GM23338 (cell line): ENCODE measurements around the gene EFEMP1. TPM values are rescaled to one million over a fixed set of nuclear protein-coding genes. Genes with fewer than 3 reads are reported as not detected.

Experiments used
- ATAC-seq: fragments of 200-7000 bp; cut with Tn5 transposase; 3 replicates; pipeline ENCODE4 v1.9.1; 2020
- DNase-seq: peaks from one replicate; pipeline ENCODE4 v3.0.0-alpha.2; 2015; ENCODE audit warnings: low spot score
- H2AFZ ChIP-seq: fragments of 200-600 bp; sonication (generic); 2 replicates; pipeline ENCODE4 v1.8.0; 2016; ENCODE audit warnings: antibody characterized with exemption, mild to moderate bottlenecking, moderate library complexity
- H3F3A ChIP-seq: fragments of 200-600 bp; sonication (generic); replicated peaks from 2 replicates; pipeline ENCODE4 v1.8.0; 2017; ENCODE audit warnings: antibody characterized with exemption, mixed run types, low read depth
- H3K27ac ChIP-seq: fragments of 200-600 bp; sonication (generic); 2 replicates; pipeline ENCODE4 v1.6.1; 2016; ENCODE audit warnings: low read depth
- H3K27me3 ChIP-seq: fragments of 200-600 bp; sonication (generic); 2 replicates; pipeline ENCODE4 v1.8.0; 2016; ENCODE audit warnings: mild to moderate bottlenecking, mixed run types, moderate library complexity; ENCODE audit not compliant: insufficient read depth
- H3K36me3 ChIP-seq: fragments of 200-600 bp; sonication (generic); 2 replicates; pipeline ENCODE4 v1.8.0; 2016; ENCODE audit warnings: mild to moderate bottlenecking; ENCODE audit not compliant: insufficient read depth
- H3K4me1 ChIP-seq: fragments of 200-600 bp; sonication (generic); 2 replicates; pipeline ENCODE4 v1.8.0; 2016; ENCODE audit warnings: mild to moderate bottlenecking, moderate library complexity; ENCODE audit not compliant: insufficient read depth
- H3K4me2 ChIP-seq: fragments of 200-600 bp; sonication (generic); 2 replicates; pipeline ENCODE4 v1.7.1; 2017; ENCODE audit warnings: mixed run types
- H3K4me3 ChIP-seq: fragments of 200-600 bp; sonication (generic); 2 replicates; pipeline ENCODE4 v1.6.1; 2016; ENCODE audit warnings: mixed run types
- H3K79me2 ChIP-seq: fragments of 200-600 bp; sonication (generic); replicated peaks from 2 replicates; pipeline ENCODE4 v1.8.0; 2017; ENCODE audit warnings: mild to moderate bottlenecking; ENCODE audit not compliant: insufficient read depth
- H3K9me2 ChIP-seq: fragments of 200-600 bp; sonication (generic); 2 replicates; pipeline ENCODE4 v1.8.0; 2017; ENCODE audit not compliant: insufficient read depth
- H4K20me1 ChIP-seq: fragments of 200-600 bp; sonication (generic); replicated peaks from 2 replicates; pipeline ENCODE4 v1.8.0; 2017; ENCODE audit warnings: mild to moderate bottlenecking; ENCODE audit not compliant: insufficient read depth
- H3K27ac Mint-ChIP-seq: 2 replicates; pipeline ENCODE4 v1.8.0; 2020; ENCODE audit warnings: inconsistent platforms, mild to moderate bottlenecking, moderate library complexity, mixed read lengths
- H3K27me3 Mint-ChIP-seq: 3 replicates; pipeline ENCODE4 v1.8.0; 2022; ENCODE audit warnings: low read depth, mild to moderate bottlenecking, moderate library complexity, mixed read lengths, inconsistent platforms; ENCODE audit not compliant: insufficient read depth, poor library complexity
- H3K36me3 Mint-ChIP-seq: 3 replicates; pipeline ENCODE4 v1.8.0; 2021; ENCODE audit warnings: low read depth, mild to moderate bottlenecking, inconsistent platforms, moderate library complexity, mixed read lengths
- H3K4me1 Mint-ChIP-seq: 3 replicates; pipeline ENCODE4 v1.8.0; 2020; ENCODE audit warnings: mild to moderate bottlenecking, inconsistent platforms, mixed read lengths
- H3K4me3 Mint-ChIP-seq: 3 replicates; pipeline ENCODE4 v1.8.0; 2021; ENCODE audit warnings: moderate library complexity, mild to moderate bottlenecking, inconsistent platforms, mixed read lengths
- H3K9me3 Mint-ChIP-seq: 3 replicates; pipeline ENCODE4 v1.8.0; 2020; ENCODE audit warnings: moderate library complexity, mild to moderate bottlenecking, inconsistent platforms, mixed read lengths
- CREB1 ChIP-seq: fragments of 250-450 bp; sonication (Bioruptor Pico); IDR thresholded peaks from 2 replicates; pipeline ENCODE4 v1.5.0; 2020; ENCODE audit warnings: low read depth, mild to moderate bottlenecking, moderate library complexity
- EZH2 ChIP-seq: fragments of 200-600 bp; sonication (generic); IDR thresholded peaks from one replicate; pipeline ENCODE4 v1.8.0; 2017; ENCODE audit warnings: antibody characterized with exemption, mild to moderate bottlenecking, low read depth; ENCODE audit not compliant: unreplicated experiment
- EZH2phosphoT487 ChIP-seq: fragments of 200-600 bp; sonication (generic); IDR thresholded peaks from one replicate; pipeline ENCODE4 v1.8.1; 2018; ENCODE audit warnings: antibody characterized with exemption; ENCODE audit not compliant: unreplicated experiment
- JUNB ChIP-seq: IDR thresholded peaks from one replicate; pipeline ENCODE4 v1.6.1; 2016; ENCODE audit warnings: antibody characterized with exemption; ENCODE audit not compliant: unreplicated experiment
- NANOG ChIP-seq: IDR thresholded peaks from 2 replicates; pipeline ENCODE4 v1.6.1; 2016; ENCODE audit warnings: antibody characterized with exemption, borderline replicate concordance
- POLR2AphosphoS5 ChIP-seq: IDR thresholded peaks from 2 replicates; pipeline ENCODE4 v1.6.1; 2016; ENCODE audit warnings: antibody characterized with exemption, low read depth
- STAT1 ChIP-seq: IDR thresholded peaks from one replicate; pipeline ENCODE4 v1.6.1; 2016; ENCODE audit warnings: antibody characterized with exemption; ENCODE audit not compliant: unreplicated experiment
- ZNF114 ChIP-seq: fragments of 250-450 bp; sonication (Bioruptor Pico); IDR thresholded peaks from 2 replicates; pipeline ENCODE4 v1.5.0; 2020; ENCODE audit warnings: mild to moderate bottlenecking, moderate library complexity
- ZNF331 ChIP-seq: fragments of 250-450 bp; sonication (Bioruptor Pico); IDR thresholded peaks from 2 replicates; pipeline ENCODE4 v1.5.0; 2020; ENCODE audit warnings: low read depth, mild to moderate bottlenecking, moderate library complexity
- polyA plus RNA-seq: library from polyadenylated mRNA; unstranded; fragments of >200 nt; fragmentation: Nextera tagmentation; extraction: Ambion mirVana; gene quantifications from 2 replicates; pipeline ENCODE4 v1.2.1, GENCODE V29; 2016
- total RNA-seq: library from RNA; depleted of rRNA; stranded (reverse); fragments of >200 nt; shearing (Covaris generic); gene quantifications from 2 replicates; pipeline ENCODE4 v1.2.3, GENCODE V29; 2014
- TF ChIP-seq, protein P1 (sequence below): IDR thresholded peaks from 2 replicates; pipeline ENCODE4 v1.6.1; 2016; ENCODE audit warnings: antibody characterized with exemption
- TF ChIP-seq, protein P2 (sequence below), 2 experiments: fragments of 200-600 bp in 1 of 2; sonication (generic) in 1 of 2; conservative IDR thresholded peaks; 2 replicates each; pipeline versions ENCODE4 v1.5.1 to v1.6.1; 2016 to 2017; ENCODE audit warnings: antibody characterized with exemption in 2 of 2, low read depth in 2 of 2, mild to moderate bottlenecking in 2 of 2, moderate library complexity in 1 of 2
- TF ChIP-seq, protein P3 (sequence below): IDR thresholded peaks from one replicate; pipeline ENCODE4 v1.6.1; 2018; ENCODE audit warnings: antibody characterized with exemption; ENCODE audit not compliant: unreplicated experiment
- TF ChIP-seq, protein P4 (sequence below): fragments of 250-450 bp; sonication (Bioruptor Pico); IDR thresholded peaks from 2 replicates; pipeline ENCODE4 v1.5.0; 2020; ENCODE audit warnings: mild to moderate bottlenecking, moderate library complexity

The EFEMP1 gene
- total and polyA plus RNA-seq, 2 experiments from 2014 or later: 12.6 to 22.5 TPM

DNA sequence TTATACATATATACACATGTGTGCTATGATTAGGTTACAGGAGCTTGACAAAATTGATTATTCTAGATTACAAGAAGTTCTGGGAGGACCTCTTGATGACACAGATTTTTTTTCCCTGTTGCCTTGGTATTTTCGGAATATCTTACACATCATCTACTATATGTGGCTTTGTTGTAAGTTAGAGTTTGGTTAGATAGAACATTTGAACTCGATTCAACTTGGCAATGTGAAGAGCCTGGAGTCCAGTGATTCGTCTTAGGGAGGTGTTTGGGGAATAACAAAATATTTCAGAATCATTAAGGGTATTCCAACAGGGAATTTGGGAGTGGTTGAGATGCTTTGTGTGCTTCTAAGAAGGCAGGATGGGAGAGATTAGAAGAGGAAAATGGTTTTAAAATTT, 39.3 kb upstream of the EFEMP1 start:
- H3F3A ChIP-seq: no peaks in the 10 kb centered on the region
- DNase-seq (no peak), ATAC-seq (no peak)
- H3K27me3 ChIP-seq: no peaks in the 10 kb centered on the region
- no peaks in the 10 kb centered on the region for H3K79me2 ChIP-seq
- H2AFZ ChIP-seq: no peak overlapping the region
- no peak overlapping the region for H3K4me2 ChIP-seq
- H3K36me3 ChIP-seq: no peaks in the 10 kb centered on the region
- H3K9me2 ChIP-seq: no peaks in the 10 kb centered on the region
- H3K4me3 Mint-ChIP-seq: no peak overlapping the region
- no peak overlapping the region for H3K4me3 ChIP-seq
- H3K9me3 Mint-ChIP-seq: no peaks in the 10 kb centered on the region
- no peak for TF ChIP-seq STAT1
- TF ChIP-seq, protein P1, sequence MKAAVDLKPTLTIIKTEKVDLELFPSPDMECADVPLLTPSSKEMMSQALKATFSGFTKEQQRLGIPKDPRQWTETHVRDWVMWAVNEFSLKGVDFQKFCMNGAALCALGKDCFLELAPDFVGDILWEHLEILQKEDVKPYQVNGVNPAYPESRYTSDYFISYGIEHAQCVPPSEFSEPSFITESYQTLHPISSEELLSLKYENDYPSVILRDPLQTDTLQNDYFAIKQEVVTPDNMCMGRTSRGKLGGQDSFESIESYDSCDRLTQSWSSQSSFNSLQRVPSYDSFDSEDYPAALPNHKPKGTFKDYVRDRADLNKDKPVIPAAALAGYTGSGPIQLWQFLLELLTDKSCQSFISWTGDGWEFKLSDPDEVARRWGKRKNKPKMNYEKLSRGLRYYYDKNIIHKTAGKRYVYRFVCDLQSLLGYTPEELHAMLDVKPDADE: no peak
- TF ChIP-seq ZNF331 (CRISPR knock-in tag): no peak
- no peak for TF ChIP-seq EZH2phosphoT487
- TF ChIP-seq, protein P2, sequence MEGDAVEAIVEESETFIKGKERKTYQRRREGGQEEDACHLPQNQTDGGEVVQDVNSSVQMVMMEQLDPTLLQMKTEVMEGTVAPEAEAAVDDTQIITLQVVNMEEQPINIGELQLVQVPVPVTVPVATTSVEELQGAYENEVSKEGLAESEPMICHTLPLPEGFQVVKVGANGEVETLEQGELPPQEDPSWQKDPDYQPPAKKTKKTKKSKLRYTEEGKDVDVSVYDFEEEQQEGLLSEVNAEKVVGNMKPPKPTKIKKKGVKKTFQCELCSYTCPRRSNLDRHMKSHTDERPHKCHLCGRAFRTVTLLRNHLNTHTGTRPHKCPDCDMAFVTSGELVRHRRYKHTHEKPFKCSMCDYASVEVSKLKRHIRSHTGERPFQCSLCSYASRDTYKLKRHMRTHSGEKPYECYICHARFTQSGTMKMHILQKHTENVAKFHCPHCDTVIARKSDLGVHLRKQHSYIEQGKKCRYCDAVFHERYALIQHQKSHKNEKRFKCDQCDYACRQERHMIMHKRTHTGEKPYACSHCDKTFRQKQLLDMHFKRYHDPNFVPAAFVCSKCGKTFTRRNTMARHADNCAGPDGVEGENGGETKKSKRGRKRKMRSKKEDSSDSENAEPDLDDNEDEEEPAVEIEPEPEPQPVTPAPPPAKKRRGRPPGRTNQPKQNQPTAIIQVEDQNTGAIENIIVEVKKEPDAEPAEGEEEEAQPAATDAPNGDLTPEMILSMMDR (conservative IDR thresholded peaks at IDR 0.05; ENCODE audit: low read depth in 2 of 2): no peak
- TF ChIP-seq ZNF114 (CRISPR knock-in tag): no peak
- no peak for TF ChIP-seq CREB1 (CRISPR knock-in tag)
- no peak for TF ChIP-seq NANOG
- TF ChIP-seq POLR2AphosphoS5: no peak
- no peak for TF ChIP-seq JUNB
- TF ChIP-seq EZH2: no peak
- TF ChIP-seq, protein P3, sequence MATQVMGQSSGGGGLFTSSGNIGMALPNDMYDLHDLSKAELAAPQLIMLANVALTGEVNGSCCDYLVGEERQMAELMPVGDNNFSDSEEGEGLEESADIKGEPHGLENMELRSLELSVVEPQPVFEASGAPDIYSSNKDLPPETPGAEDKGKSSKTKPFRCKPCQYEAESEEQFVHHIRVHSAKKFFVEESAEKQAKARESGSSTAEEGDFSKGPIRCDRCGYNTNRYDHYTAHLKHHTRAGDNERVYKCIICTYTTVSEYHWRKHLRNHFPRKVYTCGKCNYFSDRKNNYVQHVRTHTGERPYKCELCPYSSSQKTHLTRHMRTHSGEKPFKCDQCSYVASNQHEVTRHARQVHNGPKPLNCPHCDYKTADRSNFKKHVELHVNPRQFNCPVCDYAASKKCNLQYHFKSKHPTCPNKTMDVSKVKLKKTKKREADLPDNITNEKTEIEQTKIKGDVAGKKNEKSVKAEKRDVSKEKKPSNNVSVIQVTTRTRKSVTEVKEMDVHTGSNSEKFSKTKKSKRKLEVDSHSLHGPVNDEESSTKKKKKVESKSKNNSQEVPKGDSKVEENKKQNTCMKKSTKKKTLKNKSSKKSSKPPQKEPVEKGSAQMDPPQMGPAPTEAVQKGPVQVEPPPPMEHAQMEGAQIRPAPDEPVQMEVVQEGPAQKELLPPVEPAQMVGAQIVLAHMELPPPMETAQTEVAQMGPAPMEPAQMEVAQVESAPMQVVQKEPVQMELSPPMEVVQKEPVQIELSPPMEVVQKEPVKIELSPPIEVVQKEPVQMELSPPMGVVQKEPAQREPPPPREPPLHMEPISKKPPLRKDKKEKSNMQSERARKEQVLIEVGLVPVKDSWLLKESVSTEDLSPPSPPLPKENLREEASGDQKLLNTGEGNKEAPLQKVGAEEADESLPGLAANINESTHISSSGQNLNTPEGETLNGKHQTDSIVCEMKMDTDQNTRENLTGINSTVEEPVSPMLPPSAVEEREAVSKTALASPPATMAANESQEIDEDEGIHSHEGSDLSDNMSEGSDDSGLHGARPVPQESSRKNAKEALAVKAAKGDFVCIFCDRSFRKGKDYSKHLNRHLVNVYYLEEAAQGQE: no peak
- TF ChIP-seq, protein P4, sequence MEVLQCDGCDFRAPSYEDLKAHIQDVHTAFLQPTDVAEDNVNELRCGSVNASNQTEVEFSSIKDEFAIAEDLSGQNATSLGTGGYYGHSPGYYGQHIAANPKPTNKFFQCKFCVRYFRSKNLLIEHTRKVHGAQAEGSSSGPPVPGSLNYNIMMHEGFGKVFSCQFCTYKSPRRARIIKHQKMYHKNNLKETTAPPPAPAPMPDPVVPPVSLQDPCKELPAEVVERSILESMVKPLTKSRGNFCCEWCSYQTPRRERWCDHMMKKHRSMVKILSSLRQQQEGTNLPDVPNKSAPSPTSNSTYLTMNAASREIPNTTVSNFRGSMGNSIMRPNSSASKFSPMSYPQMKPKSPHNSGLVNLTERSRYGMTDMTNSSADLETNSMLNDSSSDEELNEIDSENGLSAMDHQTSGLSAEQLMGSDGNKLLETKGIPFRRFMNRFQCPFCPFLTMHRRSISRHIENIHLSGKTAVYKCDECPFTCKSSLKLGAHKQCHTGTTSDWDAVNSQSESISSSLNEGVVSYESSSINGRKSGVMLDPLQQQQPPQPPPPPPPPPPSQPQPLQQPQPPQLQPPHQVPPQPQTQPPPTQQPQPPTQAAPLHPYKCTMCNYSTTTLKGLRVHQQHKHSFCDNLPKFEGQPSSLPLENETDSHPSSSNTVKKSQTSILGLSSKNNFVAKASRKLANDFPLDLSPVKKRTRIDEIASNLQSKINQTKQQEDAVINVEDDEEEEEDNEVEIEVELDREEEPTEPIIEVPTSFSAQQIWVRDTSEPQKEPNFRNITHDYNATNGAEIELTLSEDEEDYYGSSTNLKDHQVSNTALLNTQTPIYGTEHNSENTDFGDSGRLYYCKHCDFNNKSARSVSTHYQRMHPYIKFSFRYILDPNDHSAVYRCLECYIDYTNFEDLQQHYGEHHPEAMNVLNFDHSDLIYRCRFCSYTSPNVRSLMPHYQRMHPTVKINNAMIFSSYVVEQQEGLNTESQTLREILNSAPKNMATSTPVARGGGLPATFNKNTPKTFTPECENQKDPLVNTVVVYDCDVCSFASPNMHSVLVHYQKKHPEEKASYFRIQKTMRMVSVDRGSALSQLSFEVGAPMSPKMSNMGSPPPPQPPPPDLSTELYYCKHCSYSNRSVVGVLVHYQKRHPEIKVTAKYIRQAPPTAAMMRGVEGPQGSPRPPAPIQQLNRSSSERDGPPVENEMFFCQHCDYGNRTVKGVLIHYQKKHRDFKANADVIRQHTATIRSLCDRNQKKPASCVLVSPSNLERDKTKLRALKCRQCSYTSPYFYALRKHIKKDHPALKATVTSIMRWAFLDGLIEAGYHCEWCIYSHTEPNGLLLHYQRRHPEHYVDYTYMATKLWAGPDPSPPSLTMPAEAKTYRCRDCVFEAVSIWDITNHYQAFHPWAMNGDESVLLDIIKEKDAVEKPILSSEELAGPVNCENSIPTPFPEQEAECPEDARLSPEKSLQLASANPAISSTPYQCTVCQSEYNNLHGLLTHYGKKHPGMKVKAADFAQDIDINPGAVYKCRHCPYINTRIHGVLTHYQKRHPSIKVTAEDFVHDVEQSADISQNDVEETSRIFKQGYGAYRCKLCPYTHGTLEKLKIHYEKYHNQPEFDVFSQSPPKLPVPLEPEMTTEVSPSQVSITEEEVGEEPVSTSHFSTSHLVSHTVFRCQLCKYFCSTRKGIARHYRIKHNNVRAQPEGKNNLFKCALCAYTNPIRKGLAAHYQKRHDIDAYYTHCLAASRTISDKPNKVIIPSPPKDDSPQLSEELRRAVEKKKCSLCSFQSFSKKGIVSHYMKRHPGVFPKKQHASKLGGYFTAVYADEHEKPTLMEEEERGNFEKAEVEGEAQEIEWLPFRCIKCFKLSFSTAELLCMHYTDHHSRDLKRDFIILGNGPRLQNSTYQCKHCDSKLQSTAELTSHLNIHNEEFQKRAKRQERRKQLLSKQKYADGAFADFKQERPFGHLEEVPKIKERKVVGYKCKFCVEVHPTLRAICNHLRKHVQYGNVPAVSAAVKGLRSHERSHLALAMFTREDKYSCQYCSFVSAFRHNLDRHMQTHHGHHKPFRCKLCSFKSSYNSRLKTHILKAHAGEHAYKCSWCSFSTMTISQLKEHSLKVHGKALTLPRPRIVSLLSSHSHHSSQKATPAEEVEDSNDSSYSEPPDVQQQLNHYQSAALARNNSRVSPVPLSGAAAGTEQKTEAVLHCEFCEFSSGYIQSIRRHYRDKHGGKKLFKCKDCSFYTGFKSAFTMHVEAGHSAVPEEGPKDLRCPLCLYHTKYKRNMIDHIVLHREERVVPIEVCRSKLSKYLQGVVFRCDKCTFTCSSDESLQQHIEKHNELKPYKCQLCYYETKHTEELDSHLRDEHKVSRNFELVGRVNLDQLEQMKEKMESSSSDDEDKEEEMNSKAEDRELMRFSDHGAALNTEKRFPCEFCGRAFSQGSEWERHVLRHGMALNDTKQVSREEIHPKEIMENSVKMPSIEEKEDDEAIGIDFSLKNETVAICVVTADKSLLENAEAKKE (CRISPR knock-in tag): no peak
- H3K4me1 Mint-ChIP-seq: no peaks in the 10 kb centered on the region
- no peak overlapping the region for H3K27ac Mint-ChIP-seq
- no peaks in the 10 kb centered on the region for H3K36me3 Mint-ChIP-seq
- H3K27ac ChIP-seq: no peak overlapping the region
- no peaks in the 10 kb centered on the region for H3K27me3 Mint-ChIP-seq
- no peaks in the 10 kb centered on the region for H4K20me1 ChIP-seq
- no peaks in the 10 kb centered on the region for H3K4me1 ChIP-seq
